HEK293 (cell line): ENCODE data around the gene EHMT1.

Experiments
- CTCF ChIA-PET: fragments of 350-600 bp; formaldehyde crosslinking; extraction: SDS; loops from one replicate; lab custom pipeline; 2021; ENCODE audit warnings: antibody characterized with exemption; lab: Yijun Ruan, JAX
- POLR2A ChIA-PET: fragments of 300-600 bp; formaldehyde crosslinking; extraction: SDS; loops from one replicate; lab custom pipeline; 2020; ENCODE audit warnings: antibody characterized with exemption, inconsistent platforms; lab: Yijun Ruan, JAX
- H3K27ac ChIP-seq: fragments of 200-500 bp; sonication (Bioruptor generic); 2 replicates; pipeline ENCODE4 v1.5.1; 2014; ENCODE audit warnings: low read depth, low read length, control low read depth, inconsistent platforms; ENCODE audit errors: extremely low read depth
- H3K36me3 ChIP-seq, 2 experiments: fragments of 200-500 bp in 1 of 2; sonication (Bioruptor generic) in 1 of 2; 1 replicate in 1 of 2; 2 replicates in 1 of 2; pipeline ENCODE4 v1.5.1; 2014 to 2017; ENCODE audit warnings: inconsistent platforms in 2 of 2, low read length in 2 of 2; ENCODE audit not compliant: control insufficient read depth in 2 of 2, insufficient read depth in 1 of 2
- H3K4me1 ChIP-seq: fragments of 200-500 bp; sonication (Bioruptor generic); 2 replicates; pipeline ENCODE4 v1.5.1; 2014; ENCODE audit warnings: mild to moderate bottlenecking, low read length, inconsistent platforms; ENCODE audit not compliant: control insufficient read depth, insufficient read depth
- H3K4me3 ChIP-seq: 2 replicates; pipeline ENCODE4 v1.5.1; 2011; ENCODE audit warnings: low read depth, mild to moderate bottlenecking, control low read depth, low read length, moderate library complexity
- H3K9me3 ChIP-seq: fragments of 200-500 bp; sonication (Bioruptor generic); 2 replicates; pipeline ENCODE4 v1.5.1; 2014; ENCODE audit warnings: low read depth, low read length, inconsistent platforms; ENCODE audit not compliant: control insufficient read depth, insufficient read depth
- BCL11A ChIP-seq: fragments of 450-650 bp; formaldehyde crosslinking; IDR thresholded peaks from 2 replicates; pipeline ENCODE4 v1.5.1; 2016; ENCODE audit warnings: low read depth, missing biosample characterization, missing genetic modification characterization
- BCL6B ChIP-seq: fragments of 450-650 bp; formaldehyde crosslinking; IDR thresholded peaks from 2 replicates; pipeline ENCODE4 v1.5.1; 2017; ENCODE audit warnings: missing biosample characterization, missing genetic modification characterization
- GLIS1 ChIP-seq: fragments of 450-650 bp; formaldehyde crosslinking; IDR thresholded peaks from 2 replicates; pipeline ENCODE4 v1.5.1; 2016; ENCODE audit warnings: missing biosample characterization, missing genetic modification characterization
- HOXC10 ChIP-seq: sonication (generic); formaldehyde crosslinking; IDR thresholded peaks from 2 replicates; pipeline ENCODE4 v1.8.1; 2023; ENCODE audit warnings: mild to moderate bottlenecking, missing genetic modification reagents
- IKZF3 ChIP-seq: fragments of 450-650 bp; IDR thresholded peaks from 2 replicates; pipeline ENCODE4 v1.5.0; 2018; ENCODE audit warnings: missing biosample characterization, mild to moderate bottlenecking, missing genetic modification characterization, moderate library complexity
- KLF1 ChIP-seq: fragments of 450-650 bp; formaldehyde crosslinking; IDR thresholded peaks from 2 replicates; pipeline ENCODE4 v1.5.1; 2016; ENCODE audit warnings: missing biosample characterization, missing genetic modification characterization
- PATZ1 ChIP-seq: fragments of 450-650 bp; formaldehyde crosslinking; IDR thresholded peaks from 2 replicates; pipeline ENCODE4 v1.5.1; 2016; ENCODE audit warnings: missing biosample characterization, missing genetic modification characterization
- PRDM4 ChIP-seq: fragments of 450-650 bp; formaldehyde crosslinking; IDR thresholded peaks from 2 replicates; pipeline ENCODE4 v1.5.1; 2017; ENCODE audit warnings: missing biosample characterization, missing genetic modification characterization
- SALL2 ChIP-seq: fragments of 450-650 bp; formaldehyde crosslinking; IDR thresholded peaks from 2 replicates; pipeline ENCODE4 v1.5.0; 2017; ENCODE audit warnings: missing biosample characterization, mild to moderate bottlenecking, missing genetic modification characterization, borderline replicate concordance
- SCRT1 ChIP-seq: fragments of 450-650 bp; formaldehyde crosslinking; IDR thresholded peaks from 2 replicates; pipeline ENCODE4 v1.5.1; 2016; ENCODE audit warnings: missing biosample characterization, missing genetic modification characterization, borderline replicate concordance
- ZBTB26 ChIP-seq: fragments of 450-650 bp; formaldehyde crosslinking; optimal IDR thresholded peaks from 2 replicates; pipeline ENCODE3; 2016; ENCODE audit warnings: missing biosample characterization, mild to moderate bottlenecking, missing genetic modification characterization
- ZBTB48 ChIP-seq: fragments of 450-650 bp; formaldehyde crosslinking; IDR thresholded peaks from 2 replicates; pipeline ENCODE4 v1.5.1; 2016; ENCODE audit warnings: missing biosample characterization, missing genetic modification characterization
- ZNF10 ChIP-seq: fragments of 450-650 bp; formaldehyde crosslinking; IDR thresholded peaks from 2 replicates; pipeline ENCODE4 v1.5.1; 2017; ENCODE audit warnings: missing biosample characterization, missing genetic modification characterization
- ZNF175 ChIP-seq: fragments of 450-650 bp; formaldehyde crosslinking; IDR thresholded peaks from 2 replicates; pipeline ENCODE4 v1.5.1; 2016; ENCODE audit warnings: missing biosample characterization, missing genetic modification characterization
- ZNF19 ChIP-seq: fragments of 450-650 bp; formaldehyde crosslinking; IDR thresholded peaks from 2 replicates; pipeline ENCODE4; 2016; ENCODE audit warnings: missing biosample characterization, missing genetic modification characterization, low read depth
- ZNF223 ChIP-seq: fragments of 450-650 bp; formaldehyde crosslinking; IDR thresholded peaks from 2 replicates; pipeline ENCODE4 v1.5.1; 2016; ENCODE audit warnings: missing biosample characterization, missing genetic modification characterization
- ZNF324 ChIP-seq: fragments of 450-650 bp; formaldehyde crosslinking; IDR thresholded peaks from 2 replicates; pipeline ENCODE4 v1.5.1; 2016; ENCODE audit warnings: missing biosample characterization, missing genetic modification characterization
- ZNF433 ChIP-seq: fragments of 450-650 bp; formaldehyde crosslinking; IDR thresholded peaks from 2 replicates; pipeline ENCODE4 v1.5.1; 2016; ENCODE audit warnings: missing biosample characterization, missing genetic modification characterization, low read depth
- ZNF48 ChIP-seq: fragments of 450-650 bp; formaldehyde crosslinking; IDR thresholded peaks from 2 replicates; pipeline ENCODE4 v1.5.1; 2016; ENCODE audit warnings: missing biosample characterization, missing genetic modification characterization
- ZNF530 ChIP-seq: fragments of 450-650 bp; formaldehyde crosslinking; IDR thresholded peaks from 2 replicates; pipeline ENCODE4 v1.5.1; 2016; ENCODE audit warnings: low read depth, missing biosample characterization, missing genetic modification characterization
- ZNF580 ChIP-seq: fragments of 450-650 bp; formaldehyde crosslinking; IDR thresholded peaks from 2 replicates; pipeline ENCODE4 v1.5.1; 2016; ENCODE audit warnings: missing biosample characterization, missing genetic modification characterization
- ZNF624 ChIP-seq: fragments of 450-650 bp; formaldehyde crosslinking; IDR thresholded peaks from 2 replicates; pipeline ENCODE4 v1.5.1; 2017; ENCODE audit warnings: missing biosample characterization, missing genetic modification characterization
- ZSCAN30 ChIP-seq: fragments of 450-650 bp; IDR thresholded peaks from 2 replicates; pipeline ENCODE4 v1.5.1; 2018; ENCODE audit warnings: missing biosample characterization, mild to moderate bottlenecking, missing genetic modification characterization, moderate library complexity

The EHMT1 gene

GRCh38 chr9:137777761-137778160 is 159.0 kb downstream of the EHMT1 start:
- no peaks in the 10 kb centered on the region for H3K4me1 ChIP-seq
- H3K36me3 ChIP-seq, result peaks cover 0 to 87% of the 10 kb centered on the region in 2 experiments; a peak in 2 of 3 replicates
- no peaks in the 10 kb centered on the region for H3K9me3 ChIP-seq
- H3K4me3 ChIP-seq, result no peak overlapping the region
- no peak overlapping the region for H3K27ac ChIP-seq
- POLR2A ChIA-PET, result interaction anchor here (0.9 kb wide), 1 partner anchor 17 kb away, joined by 3 read pairs; no protein-coding TSS in a partner anchor
- CTCF ChIA-PET, result no interaction called here
- no peak for TF ChIP-seq ZNF324 (tag by site-specific recombination)
- TF ChIP-seq ZBTB48 (tag by site-specific recombination), result no peak
- TF ChIP-seq PATZ1 (tag by site-specific recombination), result no peak
- no peak for TF ChIP-seq IKZF3 (tag by site-specific recombination)
- no peak for TF ChIP-seq BCL6B (tag by site-specific recombination)
- TF ChIP-seq ZNF48, result no peak
- no peak for TF ChIP-seq ZNF223
- no peak for TF ChIP-seq ZNF19
- TF ChIP-seq KLF1 (tag by site-specific recombination), result no peak
- no peak for TF ChIP-seq SALL2
- TF ChIP-seq SCRT1 (tag by site-specific recombination), result no peak
- TF ChIP-seq HOXC10, result no peak
- no peak for TF ChIP-seq GLIS1 (tag by site-specific recombination)

- Histone ChIP-seq H3K4me3 (no peak overlapping the region), H3K27ac (no peak overlapping the region), H3K9me3 (no peaks in the 10 kb centered on the region), H3K4me1 (no peaks in the 10 kb centered on the region), H3K36me3 (peaks cover 0 to 93% of the 10 kb centered on the region in 2 experiments; a peak in 2 of 3 replicates)
- ChIA-PET CTCF (no interaction called here), POLR2A (no interaction called here)
- TF ChIP-seq PRDM4 (no peak), ZNF624 (tag by site-specific recombination) (no peak), ZNF580 (tag by site-specific recombination) (no peak), BCL11A (tag by site-specific recombination) (no peak), ZNF175 (tag by site-specific recombination) (no peak), ZBTB26 (tag by site-specific recombination) (no peak), ZSCAN30 (tag by site-specific recombination) (no peak), ZNF433 (tag by site-specific recombination) (no peak), ZNF10 (tag by site-specific recombination) (no peak), ZNF530 (tag by site-specific recombination) (no peak)
Measured at GRCh38 chr9:137778336-137778735, 159.5 kb downstream of the EHMT1 start.
